ENCODE data around the gene LGALS16.

DNA sequence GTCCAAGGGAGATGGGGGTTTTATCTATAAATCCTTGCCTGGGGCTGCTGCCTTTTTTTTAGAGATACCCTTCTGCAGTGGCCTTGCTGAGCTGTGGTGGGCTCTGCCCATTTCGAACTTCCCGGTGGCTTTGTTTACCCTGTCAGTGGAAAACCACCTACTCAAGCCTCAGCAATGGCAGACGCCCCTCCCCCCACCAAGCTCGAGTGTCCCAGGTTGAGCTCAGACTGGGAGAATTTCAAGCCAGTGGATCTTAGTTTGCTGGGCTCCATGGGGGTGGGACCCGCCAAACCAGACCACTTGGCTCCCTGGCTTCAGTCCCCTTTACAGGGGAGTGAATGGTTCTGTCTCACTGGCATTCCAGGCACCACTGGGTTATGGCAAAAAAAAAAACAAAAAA lies 31.8 kb upstream of the LGALS16 start:
- TF ChIP-seq, protein P1, sequence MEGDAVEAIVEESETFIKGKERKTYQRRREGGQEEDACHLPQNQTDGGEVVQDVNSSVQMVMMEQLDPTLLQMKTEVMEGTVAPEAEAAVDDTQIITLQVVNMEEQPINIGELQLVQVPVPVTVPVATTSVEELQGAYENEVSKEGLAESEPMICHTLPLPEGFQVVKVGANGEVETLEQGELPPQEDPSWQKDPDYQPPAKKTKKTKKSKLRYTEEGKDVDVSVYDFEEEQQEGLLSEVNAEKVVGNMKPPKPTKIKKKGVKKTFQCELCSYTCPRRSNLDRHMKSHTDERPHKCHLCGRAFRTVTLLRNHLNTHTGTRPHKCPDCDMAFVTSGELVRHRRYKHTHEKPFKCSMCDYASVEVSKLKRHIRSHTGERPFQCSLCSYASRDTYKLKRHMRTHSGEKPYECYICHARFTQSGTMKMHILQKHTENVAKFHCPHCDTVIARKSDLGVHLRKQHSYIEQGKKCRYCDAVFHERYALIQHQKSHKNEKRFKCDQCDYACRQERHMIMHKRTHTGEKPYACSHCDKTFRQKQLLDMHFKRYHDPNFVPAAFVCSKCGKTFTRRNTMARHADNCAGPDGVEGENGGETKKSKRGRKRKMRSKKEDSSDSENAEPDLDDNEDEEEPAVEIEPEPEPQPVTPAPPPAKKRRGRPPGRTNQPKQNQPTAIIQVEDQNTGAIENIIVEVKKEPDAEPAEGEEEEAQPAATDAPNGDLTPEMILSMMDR (IDR thresholded peaks at IDR 0.05; ENCODE audit: low read length): no peak
- TF ChIP-seq EZH2phosphoT487 (IDR thresholded peaks at IDR 0.05; ENCODE audit: low read length) (no peak), EZH2 (optimal IDR thresholded peaks at IDR 0.05; ENCODE audit: low read depth, low read length) (no peak)

Measured in MM.1S (cell line).